ENCODE data around the gene FBXL19. TPM values are rescaled to one million over a fixed set of nuclear protein-coding genes. Genes with fewer than 3 reads are reported as not detected.

FBXL19 gene
- total and polyA plus RNA-seq, 2 donors (not counting 1 experiment from before 2014, with no cell fraction given) = 9.0 to 25.0 TPM

DNA sequence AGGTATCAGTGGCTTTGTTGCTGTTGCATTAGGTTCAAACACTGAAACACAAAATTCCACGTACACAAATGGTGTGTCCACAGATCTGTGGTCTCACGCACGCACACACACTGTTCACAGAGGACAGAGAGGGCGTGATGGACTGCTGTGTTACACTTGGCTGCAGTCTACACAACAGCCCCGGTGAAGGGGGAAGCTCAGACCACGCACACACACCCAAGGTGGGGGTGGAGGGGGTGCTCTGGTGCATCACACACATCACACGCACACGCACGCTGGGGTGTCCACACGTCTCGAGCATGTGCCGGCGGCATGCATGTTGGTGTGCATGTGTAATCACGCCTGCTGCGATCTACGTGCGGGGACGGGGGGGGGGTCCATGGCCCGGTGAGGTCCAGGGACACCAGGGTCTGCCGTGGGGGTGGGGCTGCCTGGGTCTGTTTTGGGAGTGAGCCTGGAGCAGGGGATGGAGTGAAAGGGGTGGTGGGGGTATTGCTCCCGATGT lies 69.0 kb downstream of the FBXL19 start:
- DNase-seq = no peak
- Mint-ChIP-seq H3K9me3 (ENCODE audit: insufficient read depth) (no peaks in the 10 kb centered on the region), H3K27me3 (no peaks in the 10 kb centered on the region), H3K4me3 (no peak overlapping the region), H3K27ac (no peak overlapping the region), H3K4me1 (peaks cover 9% of the 10 kb centered on the region)
- peaks cover 0 to 4% (median 0%) of the 10 kb centered on the region in 4 experiments for H3K27me3 ChIP-seq (replicated peaks in 1 of 4; ENCODE audit: control extremely low read depth in 1 of 4, control insufficient read depth in 3 of 4, insufficient read depth in 4 of 4, low read length in 3 of 4)
- peaks cover 7 to 9% of the 10 kb centered on the region in 2 donors for H3K4me1 ChIP-seq (ENCODE audit: control insufficient read depth in 2 of 2, insufficient read depth in 2 of 2, low read length in 2 of 2)
- peaks cover 0 to under 1% (median 0%) of the 10 kb centered on the region in 3 donors for H3K9me3 ChIP-seq (ENCODE audit: control extremely low read depth in 1 of 3, control insufficient read depth in 2 of 3, insufficient read depth in 1 of 3, low read length in 2 of 3)
- POLR2A ChIA-PET = no interaction called here
- CTCF ChIA-PET = no interaction called here
- no peak overlapping the region for H3K9ac ChIP-seq (ENCODE audit: low read length)
- WGBS (ENCODE audit: insufficient coverage) = 91% methylated on average over 18 of the region's 21 CpGs
- intact Hi-C loops (cut with micrococcal nuclease) = no loop called here
- no peak overlapping the region for H2AFZ ChIP-seq (ENCODE audit: insufficient read depth, low read depth, low read length, poor library complexity, severe bottlenecking)
- no peak overlapping the region for H3K4me3 ChIP-seq (ENCODE audit: control extremely low read depth in 1 of 5, extremely low read depth in 1 of 5, insufficient read depth in 1 of 5, low read depth in 2 of 5, low read length in 4 of 5)
- no peaks in the 10 kb centered on the region for H3K36me3 ChIP-seq (replicated peaks in 1 of 2; ENCODE audit: control extremely low read depth in 1 of 2, control insufficient read depth in 1 of 2, extremely low read depth in 1 of 2, insufficient read depth in 2 of 2, low read length in 1 of 2)
- TF ChIP-seq EZH2 (IDR thresholded peaks at IDR 0.05; ENCODE audit: borderline replicate concordance, insufficient read depth, low read depth, low read length, poor library complexity, severe bottlenecking) = no peak
- TF ChIP-seq CTCF (IDR thresholded peaks at IDR 0.05) = no peak
- H3K27ac ChIP-seq (ENCODE audit: low read length in 2 of 2) = no peak overlapping the region
- no peak overlapping the region for H3K4me2 ChIP-seq (replicated peaks; ENCODE audit: low read depth, low read length, poor library complexity, severe bottlenecking)
- ATAC-seq (ENCODE audit: low read depth) = no peak
- H4K20me1 ChIP-seq (ENCODE audit: control insufficient read depth, insufficient read depth, low read length, poor library complexity, severe bottlenecking) = no peaks in the 10 kb centered on the region
- no peaks in the 10 kb centered on the region for H3K79me2 ChIP-seq (ENCODE audit: control insufficient read depth, insufficient read depth, low read length)

GRCh38 chr16:30992931-30993816 lies 69.8 kb downstream of the FBXL19 start:
- ChIA-PET POLR2A (no interaction called here), CTCF (interaction anchor here (1.1 kb wide), 1 partner anchor 149 kb away, joined by 3 read pairs; no protein-coding TSS in a partner anchor)
- Mint-ChIP-seq H3K9me3 (ENCODE audit: insufficient read depth) (no peaks in the 10 kb centered on the region), H3K27ac (no peak overlapping the region), H3K4me3 (no peak overlapping the region), H3K27me3 (no peaks in the 10 kb centered on the region), H3K4me1 (peaks cover 9% of the 10 kb centered on the region)
- intact Hi-C loops (cut with micrococcal nuclease) = no loop called here
- WGBS (ENCODE audit: insufficient coverage) = 79% methylated on average over 24 of the region's 29 CpGs
- Histone ChIP-seq H3K79me2 (ENCODE audit: control insufficient read depth, insufficient read depth, low read length) (no peaks in the 10 kb centered on the region), H3K9ac (ENCODE audit: low read length) (no peak overlapping the region), H3K36me3 (replicated peaks in 1 of 2; ENCODE audit: control extremely low read depth in 1 of 2, control insufficient read depth in 1 of 2, extremely low read depth in 1 of 2, insufficient read depth in 2 of 2, low read length in 1 of 2) (no peaks in the 10 kb centered on the region), H3K4me1 (ENCODE audit: control insufficient read depth in 2 of 2, insufficient read depth in 2 of 2, low read length in 2 of 2) (peaks cover 9 to 13% of the 10 kb centered on the region in 2 donors), H3K27me3 (replicated peaks in 1 of 4; ENCODE audit: control extremely low read depth in 1 of 4, control insufficient read depth in 3 of 4, insufficient read depth in 4 of 4, low read length in 3 of 4) (peaks cover 0 to 7% (median 0%) of the 10 kb centered on the region in 4 experiments), H4K20me1 (ENCODE audit: control insufficient read depth, insufficient read depth, low read length, poor library complexity, severe bottlenecking) (no peaks in the 10 kb centered on the region), H3K27ac (ENCODE audit: low read length in 2 of 2) (no peak overlapping the region), H2AFZ (ENCODE audit: insufficient read depth, low read depth, low read length, poor library complexity, severe bottlenecking) (no peak overlapping the region), H3K4me3 (ENCODE audit: control extremely low read depth in 1 of 5, extremely low read depth in 1 of 5, insufficient read depth in 1 of 5, low read depth in 2 of 5, low read length in 4 of 5) (no peak overlapping the region), H3K9me3 (ENCODE audit: control extremely low read depth in 1 of 3, control insufficient read depth in 2 of 3, insufficient read depth in 1 of 3, low read length in 2 of 3) (peaks cover 0 to 5% (median 0%) of the 10 kb centered on the region in 3 donors), H3K4me2 (replicated peaks; ENCODE audit: low read depth, low read length, poor library complexity, severe bottlenecking) (no peak overlapping the region)
- ATAC-seq (ENCODE audit: low read depth) (no peak), DNase-seq (no peak)
- TF ChIP-seq CTCF (IDR thresholded peaks at IDR 0.05) (no peak), EZH2 (IDR thresholded peaks at IDR 0.05; ENCODE audit: borderline replicate concordance, insufficient read depth, low read depth, low read length, poor library complexity, severe bottlenecking) (no peak)

All from B cell (primary cell).